Activated CD4-positive, CD25-positive, alpha-beta regulatory T cell (primary cell): ENCODE results near the gene APBB2.

Experiments used
- DNase-seq, 4 experiments: peaks; one replicate each; lab custom pipeline; 2025; lab: John Stamatoyannopoulos, UW

Gene APBB2

DNA sequence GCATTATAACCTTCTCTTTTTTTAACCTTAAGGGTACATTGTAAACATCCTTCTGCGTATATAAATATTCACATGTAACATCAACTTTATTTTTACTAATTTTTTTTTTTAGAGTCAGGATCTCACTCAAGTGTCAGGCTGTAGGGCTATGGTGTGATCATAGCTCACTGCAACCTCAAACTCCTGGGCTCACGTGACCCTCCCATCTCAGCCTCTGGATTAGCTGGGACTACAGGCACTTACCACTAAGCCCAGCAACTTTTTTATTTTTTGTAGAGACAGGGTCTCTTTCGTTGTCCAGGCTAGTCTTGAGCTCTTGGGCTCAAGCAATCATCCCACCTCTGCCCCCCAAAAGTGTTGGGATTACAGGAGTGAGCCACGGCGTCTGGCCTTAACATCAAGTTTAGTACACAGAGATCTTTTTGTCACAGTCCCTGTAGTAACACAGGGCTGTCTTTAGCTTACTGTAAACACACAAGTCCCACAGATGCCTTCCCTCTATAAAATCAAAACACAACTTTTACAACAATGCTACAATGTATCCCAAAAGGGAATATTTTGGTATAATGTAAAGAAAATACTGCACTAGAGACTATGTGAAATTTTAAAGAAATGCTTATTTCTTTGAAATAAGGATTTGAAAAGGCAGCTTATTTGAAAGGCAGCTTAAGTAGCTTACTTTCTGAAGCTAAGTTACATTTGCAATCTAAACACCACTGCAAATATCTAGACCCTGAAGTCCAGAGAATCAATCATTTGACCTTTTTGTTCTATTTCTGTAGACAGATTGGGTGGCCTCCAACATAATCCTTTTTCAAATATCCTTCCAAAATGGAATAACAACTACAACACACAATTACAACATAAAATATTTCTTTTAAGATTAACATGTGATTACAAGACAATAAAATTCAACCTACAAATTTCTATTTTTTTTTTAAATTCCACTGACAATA lies 116.0 kb downstream of the APBB2 start:
- DNase-seq, result no peak

DNA sequence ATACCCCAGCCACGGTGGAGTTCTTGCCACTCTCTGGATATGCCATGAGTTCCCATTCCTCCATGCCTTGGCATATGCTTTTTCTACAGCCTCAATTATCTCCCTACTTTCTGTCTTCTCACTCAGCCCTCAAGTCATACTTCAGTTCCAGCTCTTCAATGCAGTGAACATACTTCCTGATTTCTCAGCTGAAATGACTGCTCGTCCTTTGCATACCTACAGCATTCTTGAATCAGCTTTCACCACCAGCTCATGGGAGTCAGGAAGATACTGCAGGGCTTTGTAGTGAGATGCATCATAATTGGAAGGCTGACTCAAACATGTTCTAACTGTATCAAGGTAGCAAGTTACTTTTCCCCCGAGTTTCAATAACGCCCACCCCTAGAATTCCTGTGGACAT lies 118.4 kb downstream of the APBB2 start:
- no peak for DNase-seq

DNA sequence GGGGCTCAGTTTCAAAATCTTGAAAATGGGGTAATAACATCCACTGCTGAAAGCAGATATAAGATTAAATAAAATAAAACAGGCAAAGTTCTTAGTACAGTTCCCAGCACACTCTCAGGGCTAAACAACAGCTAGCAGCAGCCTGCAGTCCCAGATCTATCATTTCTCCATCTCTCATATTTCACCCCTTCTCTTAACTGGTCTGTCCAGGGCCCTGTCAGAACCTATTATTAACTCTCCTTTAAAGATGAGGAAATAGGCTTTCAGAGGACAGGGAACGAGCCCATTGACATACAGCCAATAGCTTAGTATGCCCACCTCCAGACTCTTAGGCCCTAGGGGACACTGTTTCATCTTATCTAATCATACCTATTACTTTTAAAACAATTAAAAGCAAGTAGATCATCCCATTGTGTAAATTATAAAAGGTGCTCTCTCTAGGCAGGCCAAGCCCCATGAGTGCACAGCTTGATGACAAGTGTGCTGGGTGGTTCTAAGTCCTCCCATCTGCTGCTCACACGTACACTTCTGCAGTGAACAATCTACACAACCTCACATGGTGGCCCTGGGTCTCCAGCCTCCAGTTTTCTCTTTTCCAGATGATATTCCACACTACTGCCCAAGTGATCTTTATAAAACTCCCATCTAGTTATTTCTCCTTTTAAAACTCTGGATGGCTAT lies 119.0 kb downstream of the APBB2 start:
- DNase-seq, result no peak

DNA sequence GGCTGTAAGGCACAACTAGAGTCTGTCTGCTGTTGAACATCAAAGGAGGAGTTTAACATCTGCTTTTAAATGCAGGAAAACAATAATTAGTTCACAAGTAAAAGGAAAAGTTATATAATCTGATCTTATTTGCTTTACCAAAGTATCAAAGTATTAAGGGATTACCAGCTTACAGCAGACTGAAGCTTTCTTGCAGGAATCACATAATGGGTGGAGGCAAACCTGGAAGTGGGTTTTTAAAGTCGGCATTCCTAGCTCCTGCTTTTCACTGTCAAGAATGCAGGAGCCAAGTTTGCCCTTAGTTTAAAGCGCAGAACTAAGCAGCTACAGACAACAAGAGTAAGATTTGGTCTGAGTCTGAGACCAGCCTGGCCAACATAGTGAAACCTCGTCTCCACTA lies 122.2 kb downstream of the APBB2 start:
- no peak for DNase-seq

DNA sequence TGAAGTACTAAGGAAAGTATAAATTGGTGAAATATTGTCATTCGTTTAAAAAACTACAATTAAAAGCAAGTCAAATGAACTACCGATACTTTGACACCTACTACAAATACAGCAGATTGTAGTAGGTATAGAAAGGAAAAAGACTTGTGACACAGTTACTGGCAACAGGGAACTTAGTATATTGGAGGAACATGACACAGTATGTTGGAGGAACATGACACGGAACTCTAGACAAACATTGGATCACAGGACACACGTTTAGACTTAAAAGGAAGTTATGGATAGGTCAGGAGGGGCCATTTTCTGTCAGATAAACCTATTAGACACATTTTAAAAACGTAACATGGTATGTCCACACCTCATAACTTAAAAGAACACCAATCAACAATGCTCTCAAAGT lies 132.5 kb downstream of the APBB2 start:
- no peak for DNase-seq

DNA sequence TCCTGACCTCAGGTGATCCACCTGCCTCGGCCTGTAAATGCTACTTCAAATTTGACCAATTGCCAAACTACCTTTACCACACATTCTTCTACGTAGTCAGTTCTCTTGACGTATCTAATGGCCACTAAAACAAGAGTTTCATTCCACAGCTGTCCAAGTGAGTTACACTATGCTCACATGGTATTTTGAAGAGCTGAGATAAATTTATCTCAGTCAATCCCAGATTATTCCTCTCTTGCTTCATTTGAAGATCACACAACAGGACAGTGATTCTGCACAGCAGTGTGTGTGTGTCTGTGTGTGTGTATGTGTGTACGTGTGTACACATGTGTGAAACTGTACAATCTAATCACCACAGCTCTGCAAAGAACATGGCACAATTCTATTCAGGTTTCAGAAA lies 133.4 kb downstream of the APBB2 start:
- no peak for DNase-seq

DNA sequence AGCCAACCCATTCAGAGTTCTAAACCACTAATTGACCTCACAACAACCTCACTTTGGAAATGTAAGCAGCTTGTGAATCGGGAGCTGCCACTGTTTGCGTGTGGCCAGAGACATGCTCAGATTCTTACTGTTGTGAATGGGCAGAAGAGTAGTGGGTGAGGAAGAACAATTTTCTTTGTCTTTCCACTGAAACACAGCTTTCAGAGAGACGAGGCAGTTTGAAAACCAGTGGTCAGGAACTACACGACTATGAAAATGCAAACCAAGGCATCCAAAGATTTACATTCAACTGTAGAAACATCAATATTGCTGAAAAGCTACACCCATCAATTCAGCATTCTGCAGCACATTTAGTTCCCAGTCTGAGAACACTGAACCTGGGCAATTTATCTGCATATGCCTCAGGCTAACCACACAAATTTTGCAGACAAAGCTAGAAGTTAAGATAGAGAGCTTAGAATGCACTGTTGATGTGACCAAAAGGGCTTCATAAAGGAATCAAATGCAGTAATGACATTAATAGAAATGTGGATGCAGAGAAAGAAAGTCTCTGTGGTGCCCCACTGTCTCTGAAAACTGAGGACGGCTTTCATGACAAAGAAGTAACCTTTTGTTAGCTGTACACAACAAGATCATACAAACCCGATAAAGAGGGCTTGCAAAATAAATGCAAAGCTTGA lies 134.3 kb downstream of the APBB2 start:
- DNase-seq, result no peak

DNA sequence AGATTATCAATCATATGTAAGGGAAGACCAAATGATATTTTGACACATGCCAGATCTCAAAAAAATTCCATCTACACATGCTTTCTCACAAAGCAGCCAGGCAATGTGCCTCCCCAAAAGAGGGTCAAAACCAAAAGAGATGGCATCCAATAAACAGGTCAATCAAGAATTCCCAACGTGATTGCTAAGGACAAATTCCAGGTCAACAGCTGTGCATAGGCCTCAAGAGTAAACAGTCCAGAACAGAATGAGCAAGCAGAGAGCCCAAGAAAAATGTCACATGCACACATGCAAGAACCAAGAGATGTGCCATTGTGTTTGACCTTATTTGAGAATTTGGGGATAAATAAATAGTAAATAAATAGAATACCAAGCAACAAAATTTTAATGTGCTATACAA lies 136.7 kb downstream of the APBB2 start:
- no peak for DNase-seq

DNA sequence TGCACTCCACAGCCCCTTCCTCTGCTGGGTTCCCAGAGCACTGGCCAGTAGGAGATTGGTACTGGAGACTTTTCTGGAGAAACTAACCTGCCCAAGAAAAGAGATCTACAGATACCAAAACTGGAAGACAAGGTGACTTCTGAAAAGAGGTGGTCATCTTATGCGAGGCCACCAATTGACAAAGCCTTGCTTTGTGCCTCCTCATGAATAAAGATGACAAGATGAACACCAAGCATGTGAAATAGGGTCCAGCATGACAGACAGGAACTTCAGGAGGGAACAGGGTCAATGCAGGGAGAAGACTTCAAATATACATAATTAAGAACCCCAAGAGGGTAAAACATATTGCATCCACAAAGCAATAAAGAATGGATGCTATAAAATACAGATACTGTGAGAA lies 137.9 kb downstream of the APBB2 start:
- no peak for DNase-seq

DNA sequence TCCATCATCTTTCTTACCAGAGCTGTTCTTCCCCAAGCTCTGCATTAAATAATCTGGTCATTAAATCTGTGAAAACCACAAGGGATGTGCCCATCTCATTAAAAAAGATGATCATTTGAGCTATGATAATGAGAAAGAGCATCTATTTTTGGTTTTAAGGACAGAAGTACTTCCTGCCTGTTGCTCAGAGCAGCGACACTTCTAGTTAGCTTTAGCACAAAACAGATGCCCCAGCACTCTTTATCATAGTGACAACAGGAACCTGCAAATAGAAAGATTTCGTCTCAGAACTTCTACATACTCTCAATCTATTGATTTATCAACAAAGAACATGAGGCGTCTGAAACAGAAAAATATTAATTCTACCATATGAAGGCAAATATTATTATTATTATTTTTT lies 140.1 kb downstream of the APBB2 start:
- DNase-seq, result no peak

DNA sequence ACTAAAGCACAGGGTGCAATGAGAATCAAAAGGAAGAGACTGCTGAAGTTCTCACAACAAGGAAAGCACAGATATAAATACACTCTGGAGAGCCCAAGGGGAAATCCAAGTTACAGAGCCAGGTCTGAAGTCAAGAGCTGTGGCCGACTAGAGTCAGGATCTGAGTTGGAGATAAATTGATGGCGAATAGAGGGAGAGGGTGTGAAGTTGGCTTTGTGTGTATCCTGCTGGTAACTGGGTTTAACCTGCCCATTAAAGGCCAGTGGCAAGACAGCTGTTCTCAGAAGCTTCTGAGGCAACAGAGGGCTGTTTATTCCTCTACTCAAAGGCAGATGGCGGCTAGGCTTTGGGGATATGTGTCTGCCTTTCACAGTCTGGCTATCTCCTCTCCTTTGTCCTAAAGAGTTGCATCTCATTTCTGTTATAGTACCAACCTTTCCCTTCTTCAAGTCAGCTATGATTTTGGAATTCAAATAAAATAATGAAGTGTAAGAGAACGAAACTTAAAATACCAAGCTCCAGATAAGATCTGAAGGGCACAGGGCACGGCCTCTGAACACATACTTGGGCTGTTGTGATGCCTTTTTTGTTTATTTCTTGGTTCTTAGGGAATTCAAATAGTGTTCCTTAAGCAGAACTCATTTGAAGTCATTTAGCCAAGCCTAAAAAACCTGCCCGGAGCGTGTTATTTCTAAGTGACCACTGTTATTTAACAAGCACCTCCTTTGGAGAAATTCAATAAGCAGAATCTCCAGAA lies 142.1 kb downstream of the APBB2 start:
- no peak for DNase-seq

DNA sequence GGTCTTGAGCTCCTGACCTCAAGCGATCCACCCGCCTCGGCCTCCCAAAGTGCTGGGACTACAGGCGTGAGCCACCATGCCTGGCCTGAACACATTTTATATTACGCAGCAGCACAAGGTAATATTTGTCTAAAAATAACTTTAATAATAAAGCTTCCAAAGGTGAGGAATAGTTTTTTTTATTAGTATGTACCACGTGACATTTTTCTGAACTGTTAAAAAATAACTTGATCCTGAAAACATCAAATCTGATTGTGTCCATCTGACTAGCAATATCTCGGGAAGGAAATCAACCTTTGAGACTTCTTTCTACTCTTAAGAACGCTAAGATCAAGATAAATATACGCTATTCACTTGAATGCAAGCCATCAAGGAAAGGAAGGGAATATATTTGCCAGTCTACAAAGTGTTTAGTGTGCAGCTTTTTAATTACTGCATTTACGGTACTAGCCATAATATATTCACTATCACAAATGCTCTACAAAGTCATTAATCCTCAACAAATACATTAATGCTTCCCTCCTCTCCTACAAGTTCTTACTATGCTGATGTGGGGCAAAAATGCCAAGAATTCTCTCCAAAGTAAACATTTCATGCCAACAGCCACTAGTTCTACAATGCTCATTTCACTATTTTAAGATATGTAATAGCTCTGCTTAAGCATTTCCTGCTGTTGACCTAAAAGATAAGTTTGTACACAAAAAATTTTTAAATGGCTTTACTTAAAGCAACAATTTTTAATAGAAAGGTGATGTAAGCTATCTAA lies 143.6 kb downstream of the APBB2 start:
- DNase-seq, result no peak

DNA sequence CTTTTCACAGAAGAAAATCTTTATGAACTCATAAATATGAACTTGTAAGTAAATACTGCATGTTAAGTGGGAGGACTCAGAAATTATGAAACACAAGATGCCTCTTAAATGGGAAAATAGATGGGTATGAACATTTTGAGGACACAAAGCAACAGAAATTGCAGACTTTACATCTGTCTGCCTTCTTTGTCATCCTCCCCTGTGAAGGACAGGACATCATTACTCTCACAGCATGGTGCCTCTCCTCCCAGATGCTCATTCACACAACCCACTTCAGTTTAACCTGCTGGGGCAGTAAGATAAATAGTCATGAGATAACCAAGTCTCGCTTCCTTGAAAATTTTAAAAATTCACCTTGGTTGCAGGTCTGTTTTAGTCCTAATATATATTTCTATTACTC lies 144.5 kb downstream of the APBB2 start:
- no peak for DNase-seq

DNA sequence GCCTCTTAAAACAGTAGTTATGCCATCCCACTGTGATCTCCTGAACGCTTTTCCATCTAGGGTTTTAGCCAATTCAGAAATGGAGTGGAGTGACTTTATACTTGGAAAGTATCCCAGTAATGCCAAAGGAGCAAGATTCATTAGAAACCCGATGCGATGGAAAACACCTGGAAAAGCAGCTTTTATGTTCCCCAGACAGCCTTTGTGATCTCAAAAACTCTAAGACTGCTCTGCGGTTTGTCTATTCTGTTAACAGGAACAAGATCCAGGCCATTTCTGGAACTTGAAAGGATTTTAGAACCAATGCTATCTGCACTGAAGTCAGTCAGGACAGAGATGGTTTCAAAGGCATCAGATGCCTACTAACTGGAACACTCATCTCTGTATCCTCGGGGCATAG lies 145.1 kb downstream of the APBB2 start:
- no peak for DNase-seq

DNA sequence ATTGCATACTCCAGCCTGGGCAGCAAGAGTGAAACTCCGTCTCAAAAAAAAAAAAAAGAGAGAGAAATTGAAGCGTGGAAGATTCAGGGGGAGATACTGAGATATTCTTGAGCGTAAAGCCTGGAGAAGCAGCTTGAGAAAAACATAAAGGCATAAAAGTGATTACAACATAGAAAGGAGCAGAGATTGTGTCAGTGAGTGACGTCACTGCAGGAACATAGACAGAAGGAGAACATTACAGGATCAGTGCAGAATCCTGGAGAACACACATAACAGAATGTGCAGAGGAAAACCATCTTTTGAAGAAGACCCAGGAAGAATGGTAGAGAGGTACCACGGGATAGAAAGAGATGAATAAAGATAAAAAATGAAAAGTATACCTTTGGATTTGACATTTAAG lies 147.0 kb downstream of the APBB2 start:
- no peak for DNase-seq

DNA sequence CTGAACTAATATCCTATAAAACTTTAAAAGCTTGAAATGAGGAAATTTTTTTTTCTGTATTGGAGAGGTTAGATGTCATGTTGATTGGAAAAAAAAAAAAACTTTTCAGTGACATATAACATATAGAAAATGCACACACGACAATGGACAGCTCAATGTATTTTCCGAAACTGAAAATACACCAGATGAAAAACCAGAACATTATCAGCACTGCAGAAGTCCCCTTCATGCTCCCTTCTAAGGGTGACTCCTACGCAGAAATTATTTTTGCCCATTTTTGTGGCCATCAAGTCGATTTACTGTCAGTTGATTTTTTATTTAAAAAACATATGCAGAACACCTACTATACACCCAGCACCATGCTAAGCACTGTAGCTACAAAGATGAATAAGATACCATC lies 148.3 kb downstream of the APBB2 start:
- no peak for DNase-seq

DNA sequence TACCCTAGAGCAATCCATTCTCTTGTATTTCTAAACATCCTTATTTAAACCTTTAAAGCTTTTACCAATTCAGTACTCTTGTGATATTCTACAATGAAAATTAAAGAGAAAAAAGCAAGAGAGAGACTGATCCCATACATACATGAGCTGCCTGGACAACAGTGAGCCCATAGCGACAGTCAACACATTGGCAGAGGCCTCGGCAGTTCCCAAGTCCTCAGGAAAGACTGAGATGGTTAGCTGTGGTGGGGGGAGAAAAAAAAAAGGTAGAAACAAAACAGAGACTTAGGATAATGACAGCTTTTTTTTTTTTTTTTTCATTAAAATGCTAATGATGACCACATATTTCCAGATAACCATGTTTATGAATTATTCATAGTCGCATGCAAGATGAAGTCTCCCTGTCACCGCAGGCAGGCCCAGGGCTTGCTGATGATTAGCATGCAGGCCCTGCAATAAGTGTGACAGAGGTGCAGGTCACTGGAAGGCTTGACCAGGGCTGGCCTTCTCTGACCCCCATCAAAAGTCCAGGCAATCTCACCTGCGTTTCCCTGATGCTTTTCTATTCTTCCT lies 148.8 kb downstream of the APBB2 start:
- DNase-seq, result no peak

DNA sequence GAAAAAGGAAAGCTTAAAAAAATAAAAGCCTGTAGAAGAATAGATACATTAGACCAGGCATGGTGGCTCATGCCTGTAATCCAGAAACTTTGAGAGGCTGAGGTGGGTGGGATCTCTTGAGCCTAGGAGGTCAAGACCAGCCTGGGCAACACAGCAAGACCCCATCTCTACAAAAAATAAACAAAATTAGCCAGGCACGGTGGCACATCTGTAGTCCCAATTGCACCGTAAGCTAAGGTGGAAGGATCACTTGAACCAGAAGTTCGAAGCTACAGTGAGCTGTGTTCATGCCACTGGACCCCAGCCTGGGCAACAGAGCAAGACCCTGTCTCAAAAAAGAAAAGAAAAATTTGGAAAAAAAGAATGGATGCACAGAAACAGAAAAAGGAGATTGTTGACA lies 149.4 kb downstream of the APBB2 start:
- DNase-seq, result no peak

DNA sequence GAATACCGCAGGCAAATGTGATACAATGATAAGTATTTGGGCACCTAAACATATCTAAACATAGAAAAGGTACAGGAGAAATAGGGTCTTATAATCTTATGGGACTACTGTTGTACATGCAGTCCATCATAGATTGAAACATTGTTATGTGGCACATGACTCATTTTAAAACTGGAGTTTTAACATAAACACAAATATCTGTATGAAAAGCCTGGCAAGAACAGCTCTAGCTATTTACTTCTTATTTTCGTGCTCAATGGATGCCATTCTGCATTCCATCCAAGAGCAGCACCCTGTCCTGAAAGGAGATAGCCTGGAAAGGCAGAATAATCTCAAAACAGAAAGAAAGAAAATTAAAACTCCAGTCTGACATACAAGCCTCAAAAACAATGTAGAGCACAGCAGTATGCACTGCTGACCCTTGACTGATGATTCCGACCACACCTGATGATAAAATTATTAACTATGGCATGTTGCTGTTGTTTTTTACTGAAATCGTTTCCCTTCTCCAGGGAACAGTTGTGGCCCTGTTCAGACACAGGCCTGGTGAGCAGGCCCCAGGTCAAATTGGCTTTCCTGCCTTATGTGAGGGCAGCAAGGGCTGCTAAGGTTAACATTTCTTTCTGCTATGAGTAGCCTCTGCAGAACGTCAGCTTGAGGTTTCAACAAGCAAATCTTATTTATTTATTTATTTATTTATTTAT lies 152.7 kb downstream of the APBB2 start:
- no peak for DNase-seq
